Fibroblast of skin of right biceps (primary cell): Measurements from ENCODE around the gene MBLAC2.
A peak's percentile ranks its signal among the peaks of the same experiment; 100 is the strongest.

Experiments used
- DNase-seq: peaks from one replicate; pipeline ENCODE4 v3.0.0-alpha.2; 2013

MBLAC2 gene

GRCh38 chr5:90446961-90447360 is 27.6 kb downstream of the MBLAC2 start:
- peak; percentile 36 for DNase-seq

DNA sequence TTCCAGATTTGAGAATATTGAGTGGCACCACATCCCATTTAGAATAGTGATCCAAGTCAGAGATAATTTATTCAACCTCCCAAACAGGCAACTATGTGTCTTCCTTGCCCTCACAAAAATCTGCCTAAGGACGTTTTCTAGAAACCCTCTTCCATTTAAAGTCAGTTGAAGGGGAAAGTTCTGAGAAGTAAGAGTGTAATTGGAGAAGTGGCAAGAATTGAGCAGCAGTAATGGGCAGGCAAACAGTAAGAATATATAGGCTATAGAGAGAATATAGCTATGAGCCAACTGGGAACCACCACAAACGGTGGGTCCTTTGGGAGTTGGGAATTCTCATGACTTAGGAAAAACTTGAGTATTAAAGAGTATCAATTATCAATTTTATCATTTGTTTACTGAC is 33.9 kb downstream of the MBLAC2 start:
- DNase-seq, result no peak

DNA sequence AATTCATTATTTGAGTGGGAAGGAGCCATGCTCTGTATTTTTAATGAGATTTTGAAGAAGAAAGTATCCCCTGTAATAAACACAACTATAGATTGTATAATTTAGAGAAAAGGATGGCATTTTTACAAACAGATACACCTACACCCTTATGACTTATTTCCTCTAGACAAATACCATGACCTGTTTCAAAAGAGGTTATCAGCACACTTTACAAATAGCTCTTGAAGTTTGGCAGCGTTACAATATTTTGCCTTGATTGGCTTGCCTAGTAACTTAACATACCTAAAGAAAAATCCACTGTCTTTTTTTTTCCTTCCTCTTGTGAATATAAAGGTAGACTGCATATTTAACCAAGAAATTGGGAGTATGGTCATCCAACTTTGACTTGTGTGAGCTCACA is 36.5 kb downstream of the MBLAC2 start:
- no peak for DNase-seq

- DNase-seq, result no peak
These were observed 36.9 kb downstream of the MBLAC2 start for GRCh38 chr5:90437663-90438062.

- DNase-seq, result peak; percentile 51
These were observed 40.4 kb downstream of the MBLAC2 start for GRCh38 chr5:90434116-90434714.

- no peak for DNase-seq
These were observed 50.3 kb downstream of the MBLAC2 start for GRCh38 chr5:90424245-90424644.

GRCh38 chr5:90421136-90421535 is 53.4 kb downstream of the MBLAC2 start:
- no peak for DNase-seq

GRCh38 chr5:90418214-90418613 is 56.4 kb downstream of the MBLAC2 start:
- no peak for DNase-seq

GRCh38 chr5:90410178-90410762 is 64.3 kb downstream of the MBLAC2 start:
- peak; percentile 1 for DNase-seq

DNA sequence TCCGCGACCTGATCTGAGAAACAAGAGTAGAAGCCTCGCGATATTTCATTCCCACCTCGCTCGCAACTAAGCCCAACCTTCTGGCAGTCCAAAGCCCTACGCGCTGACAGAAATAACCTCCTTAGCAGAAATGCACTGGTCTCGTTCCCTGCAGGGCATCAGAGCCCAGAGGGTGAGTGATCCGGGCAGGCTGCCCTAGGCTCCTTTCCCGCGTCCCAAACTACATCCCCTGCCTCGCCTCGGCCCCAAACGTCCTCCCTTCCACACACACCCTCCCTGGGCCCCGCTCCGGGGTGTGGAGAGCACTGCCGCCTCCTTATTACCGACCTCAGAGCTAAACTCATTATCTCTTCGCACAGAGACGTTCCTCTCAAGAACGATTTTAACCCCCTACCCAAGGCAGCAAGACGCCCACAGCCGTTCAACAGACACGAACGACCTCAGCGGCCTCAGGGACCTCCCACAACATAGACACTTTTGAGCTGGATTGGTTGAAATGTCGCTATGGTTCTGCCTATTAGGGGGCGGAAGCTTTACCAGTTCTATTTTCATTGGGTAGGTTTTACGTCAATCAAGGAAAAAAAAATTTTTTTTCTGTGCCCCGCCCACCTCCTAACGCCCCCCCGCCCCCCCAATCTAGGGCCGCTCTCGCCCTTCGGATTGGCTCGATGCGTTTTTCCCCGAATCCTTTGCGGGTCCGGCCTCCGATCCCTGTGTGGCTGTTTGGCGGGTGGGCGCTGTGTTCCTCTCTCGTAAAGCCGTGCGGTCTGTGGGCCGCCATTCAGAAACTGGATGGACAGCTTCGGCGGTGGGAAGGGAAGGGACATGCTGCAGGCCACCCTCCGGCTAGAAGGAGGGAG is 65.0 kb downstream of the MBLAC2 start, which contains the start of gene CETN3:
CETN3 (minus strand) TSS at position 439 of the 860 bp plus-strand sequence; CDS start at position 344, 95 bp downstream.
- DNase-seq, result peak; percentile 96

GRCh38 chr5:90408571-90409317 is 65.8 kb downstream of the MBLAC2 start:
- peak; percentile 2 for DNase-seq
